Gastrocnemius medialis (tissue), 4 donors: ENCODE measurements around the gene CUL9. TPM values are rescaled to one million over a fixed set of nuclear protein-coding genes. Genes with fewer than 3 reads are reported as not detected.

Experiments used
- ATAC-seq, 2 donors: fragments of 150-250 bp; one replicate each; pipeline ENCODE4 v1.9.1; 2016
- DNase-seq, 2 donors: peaks; one replicate each; pipeline ENCODE4 v3.0.0-alpha.2; 2019
- H3K27ac ChIP-seq, 4 donors: fragments of 200-600 bp; sonication (generic); 1 replicate in 1 of 4; 2 replicates in 3 of 4; pipeline ENCODE4 v1.5.1; 2016 to 2018; ENCODE audit warnings: mild to moderate bottlenecking in 2 of 4, moderate library complexity in 1 of 4
- H3K27me3 ChIP-seq, 3 donors: fragments of 200-600 bp; sonication (generic) in 2 of 3; 1 replicate in 1 of 3; 2 replicates in 2 of 3; pipeline versions ENCODE4 v1.5.1 to v1.6.0; 2016 to 2019; ENCODE audit warnings: mild to moderate bottlenecking in 1 of 3, moderate library complexity in 1 of 3
- H3K36me3 ChIP-seq, 2 donors: fragments of 200-600 bp; sonication (generic) in 1 of 2; one replicate each; pipeline ENCODE4 v1.5.1; 2017 to 2018
- H3K4me1 ChIP-seq, 2 donors: fragments of 200-600 bp; sonication (generic) in 1 of 2; one replicate each; pipeline ENCODE4 v1.5.1; 2016 to 2017; ENCODE audit warnings: mild to moderate bottlenecking in 2 of 2
- H3K4me3 ChIP-seq, 4 donors: fragments of 200-600 bp; sonication (generic) in 3 of 4; 1 replicate in 1 of 4; 2 replicates in 3 of 4; pipeline ENCODE4 v1.5.1; 2016 to 2019; ENCODE audit warnings: mild to moderate bottlenecking in 2 of 4
- H3K9me3 ChIP-seq, 3 donors: fragments of 200-600 bp; sonication (generic) in 2 of 3; 1 replicate in 1 of 3; 2 replicates in 2 of 3; pipeline ENCODE4 v1.5.1; 2016 to 2019
- POLR2A ChIP-seq, 2 donors: fragments of 450-650 bp; IDR thresholded peaks; one replicate each; pipeline ENCODE4 v1.6.1; 2017; ENCODE audit warnings: antibody characterized with exemption in 2 of 2, mild to moderate bottlenecking in 2 of 2, moderate library complexity in 2 of 2
- in situ Hi-C, 4 donors: fragments of 200-750 bp; cut with MboI; loops; one replicate each; pipeline versions ENCODE4 v1.15.0 to v1.8.0; 2017; ENCODE audit warnings: low sequenced_read_pairs in 4 of 4
- intact Hi-C: fragments of 100-400 bp; cut with DNase I; formaldehyde crosslinking; loops from one replicate; pipeline ENCODE4 v1.15.1; 2023; ENCODE audit warnings: low total_unique reads
- total RNA-seq, 4 donors: library from RNA; depleted of rRNA; stranded (reverse); fragments of >200 nt; gene quantifications; one replicate each; pipeline versions ENCODE4 v1.1.0 to v1.2.3, GENCODE V29; 2016
- TF ChIP-seq, protein P1 (sequence below), 5 experiments: fragments of 450-650 bp in 3 of 5; fragments of 200-600 bp in 2 of 5; sonication (generic) in 2 of 5; IDR thresholded peaks in 4 of 5; conservative IDR thresholded peaks in 1 of 5; 1 replicate in 4 of 5; 2 replicates in 1 of 5; pipeline ENCODE4 v1.5.1; 2016 to 2019; ENCODE audit warnings: antibody characterized with exemption in 5 of 5, mild to moderate bottlenecking in 3 of 5, moderate library complexity in 3 of 5

Gene CUL9
- total RNA-seq, 4 donors from 2014 or later: 5.3 to 20.1 (median 7.1) TPM

DNA sequence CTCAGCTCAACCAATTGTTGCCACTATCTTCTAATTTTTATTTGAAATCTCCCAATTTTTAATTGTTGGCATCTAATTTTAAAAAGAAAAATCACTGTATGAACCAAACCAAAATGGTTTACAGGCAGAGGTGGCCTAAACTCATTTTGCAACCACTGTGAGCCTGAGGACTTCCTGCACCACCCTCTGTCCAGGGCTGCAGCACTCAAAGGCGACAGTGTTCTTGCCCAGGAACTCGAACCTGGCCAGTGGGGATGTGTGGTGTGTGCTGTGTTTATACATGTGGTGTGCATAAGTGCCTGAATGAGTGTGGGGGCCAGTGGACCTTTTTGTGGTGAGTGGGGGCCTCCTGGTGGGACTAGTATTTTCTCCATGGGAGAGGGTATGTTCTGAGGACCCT, 91.7 kb downstream of the CUL9 start:
- H3K27me3 ChIP-seq: peaks cover 31 to 45% (median 41%) of the 10 kb centered on the region in 3 donors
- peaks cover 0 to 13% of the 10 kb centered on the region in 2 donors for H3K4me1 ChIP-seq

More for the DNA sequence above, 91.7 kb downstream of the CUL9 start:
- Histone ChIP-seq H3K27ac (no peak overlapping the region), H3K36me3 (no peaks in the 10 kb centered on the region), H3K4me3 (no peak overlapping the region), H3K9me3 (no peaks in the 10 kb centered on the region)
- no peak for TF ChIP-seq POLR2A (IDR thresholded peaks at IDR 0.05)
- TF ChIP-seq, protein P1, sequence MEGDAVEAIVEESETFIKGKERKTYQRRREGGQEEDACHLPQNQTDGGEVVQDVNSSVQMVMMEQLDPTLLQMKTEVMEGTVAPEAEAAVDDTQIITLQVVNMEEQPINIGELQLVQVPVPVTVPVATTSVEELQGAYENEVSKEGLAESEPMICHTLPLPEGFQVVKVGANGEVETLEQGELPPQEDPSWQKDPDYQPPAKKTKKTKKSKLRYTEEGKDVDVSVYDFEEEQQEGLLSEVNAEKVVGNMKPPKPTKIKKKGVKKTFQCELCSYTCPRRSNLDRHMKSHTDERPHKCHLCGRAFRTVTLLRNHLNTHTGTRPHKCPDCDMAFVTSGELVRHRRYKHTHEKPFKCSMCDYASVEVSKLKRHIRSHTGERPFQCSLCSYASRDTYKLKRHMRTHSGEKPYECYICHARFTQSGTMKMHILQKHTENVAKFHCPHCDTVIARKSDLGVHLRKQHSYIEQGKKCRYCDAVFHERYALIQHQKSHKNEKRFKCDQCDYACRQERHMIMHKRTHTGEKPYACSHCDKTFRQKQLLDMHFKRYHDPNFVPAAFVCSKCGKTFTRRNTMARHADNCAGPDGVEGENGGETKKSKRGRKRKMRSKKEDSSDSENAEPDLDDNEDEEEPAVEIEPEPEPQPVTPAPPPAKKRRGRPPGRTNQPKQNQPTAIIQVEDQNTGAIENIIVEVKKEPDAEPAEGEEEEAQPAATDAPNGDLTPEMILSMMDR (IDR thresholded peaks at IDR 0.05 in 4 of 5, conservative IDR thresholded peaks at IDR 0.05 in 1 of 5): no peak
- ATAC-seq: no peak
- no peak for DNase-seq
- in situ Hi-C loops: no loop called here
- intact Hi-C loops: no loop called here

Other genes with a start within 250 kb of the CUL9 start
- 1 to 10 TPM in 1 of 4 donors, under 1 TPM in 2, not detected in 1; 0.42 to 1.1 (median 0.61) TPM for gene GNMT, start 221.4 kb upstream of the CUL9 start, total RNA-seq
- 10 to 100 TPM in 2 of 4 donors, 1 to 10 TPM in 2; 7.4 to 45.1 (median 12.6) TPM for gene PEX6, start 203.0 kb upstream of the CUL9 start, total RNA-seq
- 10 to 100 TPM; 44.3 to 68.2 (median 52.6) TPM for gene PPP2R5D, start 197.6 kb upstream of the CUL9 start, total RNA-seq
- gene MEA1, start 168.2 kb upstream of the CUL9 start, total RNA-seq: 10 to 100 TPM; 25.0 to 33.5 (median 25.9) TPM
- gene KLHDC3, start 167.9 kb upstream of the CUL9 start, total RNA-seq: 100 to 1,000 TPM in 2 of 4 donors, 10 to 100 TPM in 2; 66.5 to 164 (median 119) TPM
- 10 to 100 TPM; 37.7 to 64.3 (median 51.0) TPM for gene RRP36, start 160.6 kb upstream of the CUL9 start, total RNA-seq
- 10 to 100 TPM; 11.9 to 21.3 (median 15.4) TPM for gene CUL7, start 128.3 kb upstream of the CUL9 start, total RNA-seq
- gene MRPL2, start 122.8 kb upstream of the CUL9 start, total RNA-seq: 10 to 100 TPM; 34.1 to 64.9 (median 41.1) TPM
- 10 to 100 TPM; 12.2 to 19.3 (median 14.6) TPM for gene KLC4, start 122.6 kb upstream of the CUL9 start, total RNA-seq
- under 1 TPM; 0.15 to 0.64 (median 0.24) TPM for gene PTK7, start 105.9 kb upstream of the CUL9 start, total RNA-seq
- 10 to 100 TPM; 35.2 to 54.7 (median 44.9) TPM for gene SRF, start 10.9 kb upstream of the CUL9 start, total RNA-seq
- gene DNPH1, start 47.3 kb downstream of the CUL9 start, total RNA-seq: 10 to 100 TPM; 42.3 to 87.6 (median 69.2) TPM
- under 1 TPM in 1 of 4 donors, not detected in 3; 0.04 TPM for gene TTBK1, start 61.3 kb downstream of the CUL9 start, total RNA-seq
- gene SLC22A7, start 116.1 kb downstream of the CUL9 start, total RNA-seq: under 1 TPM in 1 of 4 donors, not detected in 3; 0.42 TPM
- under 1 TPM in 1 of 4 donors, not detected in 3; 0.68 TPM for gene CRIP3, start 126.6 kb downstream of the CUL9 start, total RNA-seq
- gene ZNF318, start 187.5 kb downstream of the CUL9 start, total RNA-seq: 10 to 100 TPM in 3 of 4 donors, 1 to 10 TPM in 1; 9.9 to 13.8 (median 12.4) TPM
- gene ABCC10, start 245.3 kb downstream of the CUL9 start, total RNA-seq: 10 to 100 TPM in 1 of 4 donors, 1 to 10 TPM in 3; 5.3 to 11.8 (median 8.6) TPM